H9 (cell line): ENCODE measurements around the gene PPP1R14C. TPM values are rescaled to one million over a fixed set of nuclear protein-coding genes. Genes with fewer than 3 reads are reported as not detected.

ENCODE experiments used
- DNase-seq: peaks from one replicate; pipeline ENCODE4 v3.0.0-alpha.2; 2017
- H2AFZ ChIP-seq: one replicate; pipeline ENCODE4 v1.6.1; 2013; ENCODE audit warnings: mild to moderate bottlenecking, low read length, control low read depth, moderate library complexity
- H2AK5ac ChIP-seq: 2 replicates; pipeline ENCODE4 v1.6.1; 2013; ENCODE audit warnings: low read length, control low read depth, mixed read lengths; ENCODE audit not compliant: insufficient read length
- H2BK120ac ChIP-seq: one replicate; pipeline ENCODE4 v1.6.1; 2013; ENCODE audit warnings: low read depth, mild to moderate bottlenecking, low read length, control low read depth, inconsistent platforms; ENCODE audit not compliant: poor library complexity, severe bottlenecking
- H2BK12ac ChIP-seq: 2 replicates; pipeline ENCODE4 v1.6.1; 2013; ENCODE audit warnings: low read length, control low read depth, mixed read lengths, low read depth; ENCODE audit not compliant: insufficient read length
- H2BK15ac ChIP-seq: 2 replicates; pipeline ENCODE4 v1.6.1; 2013; ENCODE audit warnings: low read depth, low read length, control low read depth
- H2BK20ac ChIP-seq: one replicate; pipeline ENCODE4 v1.6.1; 2013; ENCODE audit warnings: low read depth, mild to moderate bottlenecking, low read length, control low read depth, inconsistent platforms; ENCODE audit not compliant: poor library complexity, severe bottlenecking
- H2BK5ac ChIP-seq: 2 replicates; pipeline ENCODE4 v1.6.1; 2013; ENCODE audit warnings: low read length, control low read depth, mixed read lengths; ENCODE audit not compliant: insufficient read length
- H3K14ac ChIP-seq: 2 replicates; pipeline ENCODE4 v1.6.1; 2013; ENCODE audit warnings: low read length, control low read depth; ENCODE audit not compliant: insufficient read depth
- H3K18ac ChIP-seq: 2 replicates; pipeline ENCODE4 v1.6.1; 2013; ENCODE audit warnings: low read depth, mild to moderate bottlenecking, mixed read lengths, low read length, control low read depth; ENCODE audit not compliant: insufficient read length
- H3K23ac ChIP-seq: 2 replicates; pipeline ENCODE4 v1.6.1; 2013; ENCODE audit warnings: low read length, control low read depth, mixed read lengths, low read depth; ENCODE audit not compliant: insufficient read length
- H3K23me2 ChIP-seq: 2 replicates; pipeline ENCODE4 v1.6.1; 2013; ENCODE audit warnings: low read depth, mild to moderate bottlenecking, mixed read lengths, low read length, control low read depth; ENCODE audit not compliant: insufficient read length, poor library complexity, severe bottlenecking
- H3K27ac ChIP-seq: 2 replicates; pipeline ENCODE4 v1.5.1; 2013; ENCODE audit warnings: low read length, control low read depth, mixed read lengths, low read depth; ENCODE audit not compliant: insufficient read length
- H3K27me3 ChIP-seq: 2 replicates; pipeline ENCODE4 v1.6.1; 2013; ENCODE audit warnings: low read length, control low read depth, inconsistent platforms; ENCODE audit not compliant: insufficient read depth
- H3K4ac ChIP-seq: 2 replicates; pipeline ENCODE4 v1.6.1; 2013; ENCODE audit warnings: low read depth, mild to moderate bottlenecking, control low read depth, inconsistent platforms, low read length, moderate library complexity
- H3K4me1 ChIP-seq: 2 replicates; pipeline ENCODE4 v1.6.1; 2013; ENCODE audit warnings: low read length, control low read depth, inconsistent platforms; ENCODE audit not compliant: insufficient read depth
- H3K4me2 ChIP-seq: 2 replicates; pipeline ENCODE4 v1.6.1; 2013; ENCODE audit warnings: low read length, control low read depth, mixed read lengths; ENCODE audit not compliant: insufficient read length, insufficient read depth
- H3K56ac ChIP-seq: 2 replicates; pipeline ENCODE4 v1.6.1; 2013; ENCODE audit warnings: low read depth, mild to moderate bottlenecking, mixed read lengths, low read length, control low read depth; ENCODE audit not compliant: insufficient read length
- H3K79me1 ChIP-seq: 2 replicates; pipeline ENCODE4 v1.6.1; 2013; ENCODE audit warnings: low read depth, mild to moderate bottlenecking, moderate library complexity, low read length, control low read depth, inconsistent platforms; ENCODE audit not compliant: insufficient read depth, poor library complexity, severe bottlenecking
- H3K79me2 ChIP-seq: 2 replicates; pipeline ENCODE4 v1.6.1; 2013; ENCODE audit warnings: low read length, control low read depth, inconsistent platforms; ENCODE audit not compliant: insufficient read depth
- H3K9ac ChIP-seq: 2 replicates; pipeline ENCODE4 v1.6.1; 2013; ENCODE audit warnings: low read length, control low read depth, mixed read lengths; ENCODE audit not compliant: insufficient read length; ENCODE audit errors: extremely low read depth
- H3K9me3 ChIP-seq: one replicate; pipeline ENCODE4 v1.6.1; 2013; ENCODE audit warnings: low read depth, low read length, inconsistent platforms; ENCODE audit not compliant: control insufficient read depth
- H3T11ph ChIP-seq: one replicate; pipeline ENCODE4 v1.6.1; 2013; ENCODE audit warnings: mild to moderate bottlenecking, low read length, control low read depth, inconsistent platforms
- H4K20me1 ChIP-seq: one replicate; pipeline ENCODE4 v1.6.1; 2013; ENCODE audit not compliant: control insufficient read depth, insufficient read length, insufficient read depth
- H4K5ac ChIP-seq: 2 replicates; pipeline ENCODE4 v1.6.1; 2013; ENCODE audit warnings: low read depth, mild to moderate bottlenecking, mixed read lengths, low read length, control low read depth; ENCODE audit not compliant: insufficient read length
- H4K8ac ChIP-seq: replicated peaks from 2 replicates; pipeline ENCODE4 v1.6.1; 2013; ENCODE audit warnings: low read length, control low read depth, mixed read lengths, low read depth; ENCODE audit not compliant: insufficient read length
- H4K91ac ChIP-seq: 2 replicates; pipeline ENCODE4 v1.6.1; 2013; ENCODE audit warnings: low read depth, mild to moderate bottlenecking, moderate library complexity, mixed read lengths, low read length, control low read depth; ENCODE audit not compliant: insufficient read length
- H3K27ac Mint-ChIP-seq, 3 experiments: 2 replicates in 2 of 3; 3 replicates in 1 of 3; pipeline ENCODE4 v1.8.0; 2020 to 2021; ENCODE audit warnings: mixed read lengths in 3 of 3, mild to moderate bottlenecking in 1 of 3, moderate library complexity in 1 of 3
- H3K27me3 Mint-ChIP-seq: 2 replicates; pipeline ENCODE4 v1.8.0; 2021; ENCODE audit warnings: low read depth, mild to moderate bottlenecking, moderate library complexity, mixed read lengths
- H3K36me3 Mint-ChIP-seq, 3 experiments: 2 replicates in 2 of 3; 3 replicates in 1 of 3; pipeline ENCODE4 v1.8.0; 2020 to 2021; ENCODE audit warnings: low read depth in 3 of 3, mixed read lengths in 3 of 3; ENCODE audit not compliant: insufficient read depth in 1 of 3
- H3K4me1 Mint-ChIP-seq, 2 experiments: 2 replicates each; pipeline ENCODE4 v1.8.0; 2020; ENCODE audit warnings: mixed read lengths in 2 of 2
- H3K4me3 Mint-ChIP-seq, 2 experiments: 2 replicates in 1 of 2; 3 replicates in 1 of 2; pipeline ENCODE4 v1.8.0; 2020 to 2021; ENCODE audit warnings: mild to moderate bottlenecking in 2 of 2, mixed read lengths in 2 of 2, moderate library complexity in 1 of 2
- H3K9me3 Mint-ChIP-seq, 2 experiments: 2 replicates in 1 of 2; 3 replicates in 1 of 2; pipeline ENCODE4 v1.8.0; 2020; ENCODE audit warnings: mild to moderate bottlenecking in 2 of 2, mixed read lengths in 2 of 2, moderate library complexity in 1 of 2
- CTCF ChIP-seq: fragments of 200-600 bp; sonication (generic); conservative IDR thresholded peaks from 3 replicates; pipeline ENCODE4 v1.8.0; 2021; ENCODE audit warnings: antibody characterized with exemption, mild to moderate bottlenecking
- WGBS: extraction: QIAGEN DNeasy Blood & Tissue Kit; methylation state at CpG from one replicate; pipeline ENCODE4 v1.1.7; 2013; ENCODE audit warnings: missing lambda C conversion rate, low lambda C conversion rate, mixed read lengths; ENCODE audit not compliant: insufficient read length; ENCODE audit errors: extremely low coverage; 5-methylcytosine and 5-hydroxymethylcytosine counted together
- total RNA-seq: library from RNA; stranded (reverse); gene quantifications from 2 replicates; pipeline ENCODE4 v1.2.1, GENCODE V29; 2021

The PPP1R14C gene
- total RNA-seq, 1 experiment from 2014 or later = 0.37 TPM

- no peaks in the 10 kb centered on the region for H3K9me3 ChIP-seq
- H3K18ac ChIP-seq = no peak overlapping the region
- Mint-ChIP-seq H3K27me3 (peaks cover 9% of the 10 kb centered on the region), H3K4me1 (peaks cover 6 to 8% of the 10 kb centered on the region in 2 experiments; a peak in 3 of 4 replicates), H3K4me3 (peak overlapping the region in 1 of 2 experiments; percentile 18; a peak in 3 of 5 replicates), H3K27ac (peak overlapping the region in 1 of 3 experiments; percentile 46; a peak in 2 of 7 replicates), H3K36me3 (no peaks in the 10 kb centered on the region), H3K9me3 (peaks cover 0 to 2% of the 10 kb centered on the region in 2 experiments; a peak in 2 of 5 replicates)
- H3T11ph ChIP-seq = no peak overlapping the region
- H4K5ac ChIP-seq = no peak overlapping the region
- H2AFZ ChIP-seq = no peak overlapping the region
- H2BK12ac ChIP-seq = no peak overlapping the region
- H3K23me2 ChIP-seq = no peaks in the 10 kb centered on the region
- H2BK20ac ChIP-seq = no peak overlapping the region
- H3K27ac ChIP-seq = no peak overlapping the region
- no peak overlapping the region for H4K8ac ChIP-seq
- H3K79me2 ChIP-seq = no peaks in the 10 kb centered on the region
- H3K23ac ChIP-seq = no peak overlapping the region
- H3K4ac ChIP-seq = no peak overlapping the region
- no peak overlapping the region for H2AK5ac ChIP-seq
- H3K4me1 ChIP-seq = no peaks in the 10 kb centered on the region
- no peaks in the 10 kb centered on the region for H3K27me3 ChIP-seq
- H3K4me2 ChIP-seq = no peak overlapping the region
- H3K56ac ChIP-seq = no peak overlapping the region
- H3K14ac ChIP-seq = no peak overlapping the region
- H3K9ac ChIP-seq = no peak overlapping the region
- H3K79me1 ChIP-seq = no peaks in the 10 kb centered on the region
- TF ChIP-seq CTCF = no peak
- no peak overlapping the region for H2BK120ac ChIP-seq
- DNase-seq = no peak
- no peak overlapping the region for H2BK15ac ChIP-seq
- no peaks in the 10 kb centered on the region for H4K20me1 ChIP-seq
- WGBS = no CpG with 5 or more reads among the region's 8 CpGs
- H2BK5ac ChIP-seq = no peak overlapping the region
- no peak overlapping the region for H4K91ac ChIP-seq
Measured at GRCh38 chr6:150201285-150201684, 58.4 kb downstream of the PPP1R14C start.
